Activated T-helper 1 cell treated with anti-CD3 and anti-CD28 coated beads, Interleukin-12 subunit alpha, Interleukin-12 subunit beta, Interleukin-2, Interleukin-4 antibody, amounts not matched to agents 30 ng/mL and 10 ng/mL and 1 ng/mL, durations not matched to agents 14 hours and 24 hours and 36 hours (primary cell): Measurements from ENCODE around the gene COBLL1. TPM values are rescaled to one million over a fixed set of nuclear protein-coding genes. Genes with fewer than 3 reads are reported as not detected.

ENCODE experiments used
- DNase-seq: peaks from one replicate; pipeline ENCODE4 v3.0.0; 2021; ENCODE audit warnings: low spot score
- H3K27ac Mint-ChIP-seq: one replicate; pipeline ENCODE4 v1.8.0; 2021; ENCODE audit warnings: mild to moderate bottlenecking, mixed read lengths
- H3K27me3 Mint-ChIP-seq: one replicate; pipeline ENCODE4 v1.8.0; 2022; ENCODE audit warnings: mild to moderate bottlenecking, moderate library complexity, mixed read lengths; ENCODE audit not compliant: insufficient read depth
- H3K36me3 Mint-ChIP-seq: one replicate; pipeline ENCODE4 v1.8.0; 2021; ENCODE audit warnings: low read depth, mixed read lengths
- H3K4me1 Mint-ChIP-seq: one replicate; pipeline ENCODE4 v1.8.0; 2021; ENCODE audit warnings: low read depth, mixed read lengths
- H3K4me3 Mint-ChIP-seq: one replicate; pipeline ENCODE4 v1.8.0; 2021; ENCODE audit warnings: mild to moderate bottlenecking, moderate library complexity, mixed read lengths
- H3K9me3 Mint-ChIP-seq: one replicate; pipeline ENCODE4 v1.8.0; 2021; ENCODE audit warnings: mixed read lengths
- intact Hi-C: fragments of 100-400 bp; cut with micrococcal nuclease; formaldehyde crosslinking; loops from one replicate; pipeline ENCODE4 v1.15.1; 2024
- total RNA-seq: library from RNA; stranded (reverse); gene quantifications from 2 replicates; pipeline ENCODE4 v1.2.3, GENCODE V29; 2022

COBLL1 gene
- total RNA-seq, 1 donor from 2014 or later = not detected

GRCh38 chr2:164810843-164811242 is 30.8 kb downstream of the COBLL1 start:
- intact Hi-C loops = no loop called here
- H3K4me1 Mint-ChIP-seq = no peaks in the 10 kb centered on the region
- no peak for DNase-seq
- no peak overlapping the region for H3K4me3 Mint-ChIP-seq
- H3K27ac Mint-ChIP-seq = no peak overlapping the region
- H3K27me3 Mint-ChIP-seq = peaks cover 4% of the 10 kb centered on the region
- H3K36me3 Mint-ChIP-seq = no peaks in the 10 kb centered on the region
- H3K9me3 Mint-ChIP-seq = no peaks in the 10 kb centered on the region

- intact Hi-C loops = no loop called here
- H3K4me3 Mint-ChIP-seq = no peak overlapping the region
- no peak for DNase-seq
- H3K4me1 Mint-ChIP-seq = no peaks in the 10 kb centered on the region
- H3K27ac Mint-ChIP-seq = no peak overlapping the region
- no peaks in the 10 kb centered on the region for H3K9me3 Mint-ChIP-seq
- no peaks in the 10 kb centered on the region for H3K36me3 Mint-ChIP-seq
- H3K27me3 Mint-ChIP-seq = peaks cover 4% of the 10 kb centered on the region
Measured at GRCh38 chr2:164808776-164809175, 32.8 kb downstream of the COBLL1 start.

GRCh38 chr2:164803776-164804466 is 37.7 kb downstream of the COBLL1 start:
- no peak overlapping the region for H3K27ac Mint-ChIP-seq
- H3K4me1 Mint-ChIP-seq = no peaks in the 10 kb centered on the region
- no peaks in the 10 kb centered on the region for H3K9me3 Mint-ChIP-seq
- H3K4me3 Mint-ChIP-seq = no peak overlapping the region
- intact Hi-C loops = no loop called here
- H3K27me3 Mint-ChIP-seq = no peaks in the 10 kb centered on the region
- DNase-seq = no peak
- H3K36me3 Mint-ChIP-seq = no peaks in the 10 kb centered on the region

- Mint-ChIP-seq H3K4me3 (no peak overlapping the region), H3K4me1 (no peaks in the 10 kb centered on the region), H3K36me3 (no peaks in the 10 kb centered on the region), H3K9me3 (no peaks in the 10 kb centered on the region), H3K27ac (no peak overlapping the region), H3K27me3 (no peaks in the 10 kb centered on the region)
- intact Hi-C loops = no loop called here
- no peak for DNase-seq
Measured at GRCh38 chr2:164802095-164802707, 39.4 kb downstream of the COBLL1 start.

- H3K4me1 Mint-ChIP-seq = no peaks in the 10 kb centered on the region
- no peaks in the 10 kb centered on the region for H3K36me3 Mint-ChIP-seq
- intact Hi-C loops = no loop called here
- H3K27ac Mint-ChIP-seq = no peak overlapping the region
- H3K4me3 Mint-ChIP-seq = no peak overlapping the region
- no peaks in the 10 kb centered on the region for H3K9me3 Mint-ChIP-seq
- no peaks in the 10 kb centered on the region for H3K27me3 Mint-ChIP-seq
- DNase-seq = no peak
Measured at GRCh38 chr2:164800572-164800971, 41.1 kb downstream of the COBLL1 start.

GRCh38 chr2:164797627-164798026 is 44.0 kb downstream of the COBLL1 start:
- intact Hi-C loops = no loop called here
- H3K36me3 Mint-ChIP-seq = no peaks in the 10 kb centered on the region
- no peak for DNase-seq
- H3K4me1 Mint-ChIP-seq = no peaks in the 10 kb centered on the region
- no peak overlapping the region for H3K4me3 Mint-ChIP-seq
- no peak overlapping the region for H3K27ac Mint-ChIP-seq
- H3K27me3 Mint-ChIP-seq = no peaks in the 10 kb centered on the region
- H3K9me3 Mint-ChIP-seq = no peaks in the 10 kb centered on the region

GRCh38 chr2:164796999-164797398 is 44.6 kb downstream of the COBLL1 start:
- intact Hi-C loops = no loop called here

GRCh38 chr2:164794432-164795231 is 47.0 kb downstream of the COBLL1 start:
- no peaks in the 10 kb centered on the region for H3K9me3 Mint-ChIP-seq
- H3K27ac Mint-ChIP-seq = no peak overlapping the region
- intact Hi-C loops = no loop called here
- no peak overlapping the region for H3K4me3 Mint-ChIP-seq
- no peak for DNase-seq
- H3K27me3 Mint-ChIP-seq = no peaks in the 10 kb centered on the region
- H3K4me1 Mint-ChIP-seq = no peaks in the 10 kb centered on the region
- H3K36me3 Mint-ChIP-seq = no peaks in the 10 kb centered on the region

More at GRCh38 chr2:164796999-164797398, 44.6 kb downstream of the COBLL1 start:
- H3K36me3 Mint-ChIP-seq = no peaks in the 10 kb centered on the region
- DNase-seq = no peak
- no peaks in the 10 kb centered on the region for H3K27me3 Mint-ChIP-seq
- no peak overlapping the region for H3K27ac Mint-ChIP-seq
- H3K4me3 Mint-ChIP-seq = no peak overlapping the region
- no peaks in the 10 kb centered on the region for H3K9me3 Mint-ChIP-seq
- no peaks in the 10 kb centered on the region for H3K4me1 Mint-ChIP-seq

- H3K36me3 Mint-ChIP-seq = no peaks in the 10 kb centered on the region
- no peaks in the 10 kb centered on the region for H3K27me3 Mint-ChIP-seq
- DNase-seq = no peak
- H3K27ac Mint-ChIP-seq = no peak overlapping the region
- intact Hi-C loops = no loop called here
- H3K4me1 Mint-ChIP-seq = no peaks in the 10 kb centered on the region
- H3K4me3 Mint-ChIP-seq = no peak overlapping the region
- no peaks in the 10 kb centered on the region for H3K9me3 Mint-ChIP-seq
Measured at GRCh38 chr2:164794016-164794415, 47.6 kb downstream of the COBLL1 start.

- no peaks in the 10 kb centered on the region for H3K4me1 Mint-ChIP-seq
- H3K36me3 Mint-ChIP-seq = no peaks in the 10 kb centered on the region
- H3K9me3 Mint-ChIP-seq = no peaks in the 10 kb centered on the region
- H3K27me3 Mint-ChIP-seq = no peaks in the 10 kb centered on the region
- no peak for DNase-seq
- intact Hi-C loops = no loop called here
- H3K27ac Mint-ChIP-seq = no peak overlapping the region
- H3K4me3 Mint-ChIP-seq = no peak overlapping the region
Measured at GRCh38 chr2:164793529-164793928, 48.1 kb downstream of the COBLL1 start.

- Mint-ChIP-seq H3K4me3 (no peak overlapping the region), H3K9me3 (no peaks in the 10 kb centered on the region), H3K36me3 (no peaks in the 10 kb centered on the region), H3K4me1 (no peaks in the 10 kb centered on the region), H3K27ac (no peak overlapping the region), H3K27me3 (no peaks in the 10 kb centered on the region)
- intact Hi-C loops = no loop called here
- DNase-seq = no peak
Measured at GRCh38 chr2:164792316-164793170, 49.1 kb downstream of the COBLL1 start.

- Mint-ChIP-seq H3K4me3 (no peak overlapping the region), H3K27me3 (no peaks in the 10 kb centered on the region), H3K4me1 (no peaks in the 10 kb centered on the region), H3K9me3 (no peaks in the 10 kb centered on the region), H3K27ac (no peak overlapping the region), H3K36me3 (no peaks in the 10 kb centered on the region)
- DNase-seq = no peak
- intact Hi-C loops = no loop called here
Measured at GRCh38 chr2:164789968-164790367, 51.7 kb downstream of the COBLL1 start.
